ENCODE results near the gene PLEKHA8.

- TF ChIP-seq SIN3A (IDR thresholded peaks at IDR 0.05; ENCODE audit: borderline replicate concordance, insufficient read depth, low read length) = no peak
- no peak for TF ChIP-seq POLR2AphosphoS5 (IDR thresholded peaks at IDR 0.05; ENCODE audit: low read depth, low read length)
Measured at GRCh38 chr7:30150711-30151110, 122.5 kb downstream of the PLEKHA8 start.
